OCI-LY7 (cell line): ENCODE results near the gene EYA3. TPM values are rescaled to one million over a fixed set of nuclear protein-coding genes. Genes with fewer than 3 reads are reported as not detected.

Experiments
- BruUV-seq: library from RNA; stranded (reverse); fragments of 400-500 nt; replicated peaks from 2 replicates; lab custom pipeline; 2021; lab: Mats Ljungman, UMichigan
- CTCF ChIA-PET: fragments of 300-600 bp; sonication (Branson Sonifier 250); formaldehyde crosslinking; loops from one replicate; lab custom pipeline; 2022; ENCODE audit warnings: antibody characterized with exemption; ENCODE audit not compliant: unreplicated experiment; lab: Charles Lee
- POLR2A ChIA-PET: fragments of 300-600 bp; sonication (Branson Sonifier 250); formaldehyde crosslinking; loops from one replicate; lab custom pipeline; 2022; ENCODE audit warnings: antibody characterized with exemption; lab: Charles Lee
- DNase-seq: peaks from one replicate; pipeline ENCODE4 v3.0.0-alpha.2; 2015; ENCODE audit warnings: low spot score
- H2AFZ ChIP-seq: fragments of 200-600 bp; sonication (generic), shearing (Covaris generic); 2 replicates; pipeline ENCODE4 v1.6.1; 2014; ENCODE audit warnings: mild to moderate bottlenecking, antibody characterized with exemption, low read length, moderate library complexity
- H3K27ac ChIP-seq: fragments of 200-600 bp; sonication (generic); 2 replicates; pipeline ENCODE4 v1.5.1; 2014; ENCODE audit warnings: mixed run types, low read depth, mild to moderate bottlenecking, moderate library complexity, low read length, inconsistent platforms; ENCODE audit not compliant: poor library complexity, severe bottlenecking
- H3K36me3 ChIP-seq: fragments of 200-600 bp; sonication (generic); 2 replicates; pipeline ENCODE4 v1.6.1; 2014; ENCODE audit warnings: mild to moderate bottlenecking, antibody characterized with exemption, low read length, moderate library complexity, mixed read lengths; ENCODE audit not compliant: insufficient read depth
- H3K4me1 ChIP-seq: fragments of 200-600 bp; sonication (generic); 2 replicates; pipeline ENCODE4 v1.5.1; 2014; ENCODE audit warnings: mild to moderate bottlenecking, low read length; ENCODE audit not compliant: insufficient read depth, poor library complexity, severe bottlenecking
- H3K4me2 ChIP-seq: fragments of 200-600 bp; sonication (generic); 2 replicates; pipeline ENCODE4 v1.6.1; 2014; ENCODE audit warnings: mild to moderate bottlenecking, low read length
- H3K4me3 ChIP-seq: fragments of 200-600 bp; sonication (generic); 2 replicates; pipeline ENCODE4 v1.5.1; 2014; ENCODE audit warnings: mild to moderate bottlenecking, low read depth, low read length; ENCODE audit not compliant: poor library complexity, severe bottlenecking
- H3K79me2 ChIP-seq: fragments of 200-600 bp; sonication (generic); 2 replicates; pipeline ENCODE4 v1.6.1; 2016; ENCODE audit warnings: low read depth, mild to moderate bottlenecking, low read length, moderate library complexity, mixed read lengths; ENCODE audit not compliant: insufficient read depth
- H3K9me2 ChIP-seq: fragments of 200-600 bp; sonication (generic); 2 replicates; pipeline ENCODE4 v1.6.1; 2016; ENCODE audit warnings: mild to moderate bottlenecking, low read length, mixed read lengths; ENCODE audit not compliant: insufficient read depth
- H3K9me3 ChIP-seq: fragments of 200-600 bp; sonication (generic); 2 replicates; pipeline ENCODE4 v1.6.1; 2014; ENCODE audit warnings: mild to moderate bottlenecking, mixed run types, low read length, mixed read lengths
- H4K20me1 ChIP-seq: fragments of 200-600 bp; sonication (generic); 2 replicates; pipeline ENCODE4 v1.6.1; 2014; ENCODE audit warnings: mild to moderate bottlenecking, antibody characterized with exemption, low read length, moderate library complexity, mixed read lengths; ENCODE audit not compliant: insufficient read depth
- EZH2phosphoT487 ChIP-seq: fragments of 200-600 bp; sonication (generic); IDR thresholded peaks from 2 replicates; pipeline ENCODE4 v1.6.1; 2018; ENCODE audit warnings: low read depth, borderline replicate concordance, mild to moderate bottlenecking, mixed run types, antibody characterized with exemption, low read length, moderate library complexity, mixed read lengths
- intact Hi-C: fragments of 100-400 bp; cut with micrococcal nuclease; formaldehyde crosslinking; loops from one replicate; pipeline ENCODE4 v1.10.0; 2022; ENCODE audit not compliant: unreplicated experiment
- total RNA-seq, 2 experiments: library from RNA; depleted of rRNA in 1 of 2; stranded (reverse); fragments of >200 nt in 1 of 2; shearing (Covaris generic) in 1 of 2; gene quantifications; 2 replicates each; pipeline ENCODE4 v1.2.3, GENCODE V29; 2014 to 2022
- TF ChIP-seq, protein P1 (sequence below): fragments of 200-600 bp; sonication (generic); conservative IDR thresholded peaks from 2 replicates; pipeline ENCODE4 v1.5.1; 2014; ENCODE audit warnings: mild to moderate bottlenecking, antibody characterized with exemption, low read length, moderate library complexity, mixed read lengths

The EYA3 gene
- total RNA-seq, 2 experiments from 2014 or later: 29.0 to 114 TPM

DNA sequence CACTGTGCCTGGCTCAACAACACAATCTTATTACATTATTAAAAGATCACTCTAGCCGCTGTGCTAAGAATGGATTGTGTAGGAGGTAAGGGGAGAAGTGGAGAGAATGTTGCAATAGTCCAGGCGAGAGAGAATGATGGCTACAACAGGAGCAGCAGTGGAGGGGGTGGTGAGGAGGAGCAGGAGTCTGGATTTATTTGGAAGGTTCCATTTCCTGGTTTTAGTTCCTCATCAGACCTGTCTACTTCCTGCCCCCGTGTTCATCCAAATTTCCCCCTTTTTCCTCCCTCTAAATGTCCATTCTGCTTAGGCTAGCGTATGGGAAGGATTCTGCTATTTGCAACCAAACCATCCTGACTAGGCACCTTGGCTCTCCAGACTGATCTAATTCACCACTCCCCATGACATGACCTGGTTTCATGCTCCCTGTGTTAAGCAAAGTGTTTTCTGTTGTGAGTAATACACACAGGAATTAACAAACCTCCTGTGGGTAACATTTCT is 35.1 kb upstream of the EYA3 start:
- no peak for DNase-seq
- Histone ChIP-seq H3K79me2 (no peaks in the 10 kb centered on the region), H3K4me1 (peaks cover 38% of the 10 kb centered on the region), H3K9me2 (no peaks in the 10 kb centered on the region), H3K36me3 (no peaks in the 10 kb centered on the region), H4K20me1 (no peaks in the 10 kb centered on the region), H3K4me3 (peak overlapping the region; percentile 6), H3K27ac (no peak overlapping the region), H2AFZ (peak overlapping the region; percentile 91), H3K4me2 (peak overlapping the region; percentile 54), H3K9me3 (no peaks in the 10 kb centered on the region)
- ChIA-PET CTCF (no interaction called here), POLR2A (interaction anchor here (0.8 kb wide), 1 partner anchor 12 kb away, joined by 3 read pairs; no protein-coding TSS in a partner anchor)
- TF ChIP-seq EZH2phosphoT487: no peak
- TF ChIP-seq, protein P1, sequence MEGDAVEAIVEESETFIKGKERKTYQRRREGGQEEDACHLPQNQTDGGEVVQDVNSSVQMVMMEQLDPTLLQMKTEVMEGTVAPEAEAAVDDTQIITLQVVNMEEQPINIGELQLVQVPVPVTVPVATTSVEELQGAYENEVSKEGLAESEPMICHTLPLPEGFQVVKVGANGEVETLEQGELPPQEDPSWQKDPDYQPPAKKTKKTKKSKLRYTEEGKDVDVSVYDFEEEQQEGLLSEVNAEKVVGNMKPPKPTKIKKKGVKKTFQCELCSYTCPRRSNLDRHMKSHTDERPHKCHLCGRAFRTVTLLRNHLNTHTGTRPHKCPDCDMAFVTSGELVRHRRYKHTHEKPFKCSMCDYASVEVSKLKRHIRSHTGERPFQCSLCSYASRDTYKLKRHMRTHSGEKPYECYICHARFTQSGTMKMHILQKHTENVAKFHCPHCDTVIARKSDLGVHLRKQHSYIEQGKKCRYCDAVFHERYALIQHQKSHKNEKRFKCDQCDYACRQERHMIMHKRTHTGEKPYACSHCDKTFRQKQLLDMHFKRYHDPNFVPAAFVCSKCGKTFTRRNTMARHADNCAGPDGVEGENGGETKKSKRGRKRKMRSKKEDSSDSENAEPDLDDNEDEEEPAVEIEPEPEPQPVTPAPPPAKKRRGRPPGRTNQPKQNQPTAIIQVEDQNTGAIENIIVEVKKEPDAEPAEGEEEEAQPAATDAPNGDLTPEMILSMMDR: no peak
- BruUV-seq: no TSS peak
- intact Hi-C loops: no loop called here

- CTCF ChIA-PET: no interaction called here
- POLR2A ChIA-PET: interaction anchor here (0.6 to 0.8 kb wide), 3 partner anchors 22 to 144 kb away, joined by 3 to 5 read pairs (median 4); no protein-coding TSS in a partner anchor
- BruUV-seq: no TSS peak
Measured at GRCh38 chr1:28122183-28122582, 33.8 kb upstream of the EYA3 start.

DNA sequence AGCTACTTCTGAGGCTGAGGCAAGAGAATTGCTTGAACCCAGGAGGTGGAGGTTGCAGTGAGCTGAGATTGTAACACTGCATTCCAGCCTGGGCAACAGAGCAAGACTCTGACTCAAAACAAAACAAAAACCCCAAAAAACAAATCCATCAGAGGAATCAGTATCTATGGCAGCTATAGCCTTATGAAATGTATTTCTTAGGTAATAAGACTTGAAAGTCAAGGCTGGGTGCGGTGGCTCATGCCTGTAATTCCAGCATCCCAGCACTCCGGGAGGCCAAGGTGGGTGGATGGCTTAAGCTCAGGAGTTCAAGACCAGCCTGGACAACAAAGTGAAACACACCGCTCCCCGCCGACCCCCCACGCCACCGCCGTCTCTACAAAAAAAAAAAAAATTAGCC is 31.1 kb upstream of the EYA3 start:
- BruUV-seq: no TSS peak
- Histone ChIP-seq H3K4me1 (peaks cover 21% of the 10 kb centered on the region), H3K79me2 (no peaks in the 10 kb centered on the region), H3K9me2 (no peaks in the 10 kb centered on the region), H3K36me3 (no peaks in the 10 kb centered on the region), H3K9me3 (no peaks in the 10 kb centered on the region), H2AFZ (no peak overlapping the region), H3K27ac (no peak overlapping the region), H3K4me2 (no peak overlapping the region), H4K20me1 (no peaks in the 10 kb centered on the region), H3K4me3 (no peak overlapping the region)
- POLR2A ChIA-PET: interaction anchor here (0.6 to 1.6 kb wide), 3 partner anchors 15 to 87 kb away, joined by 3 to 5 read pairs (median 3); no protein-coding TSS in a partner anchor
- TF ChIP-seq EZH2phosphoT487: no peak
- TF ChIP-seq, protein P1: no peak
- intact Hi-C loops: no loop called here
- CTCF ChIA-PET: interaction anchor here (0.6 kb wide), 1 partner anchor 28 kb away, joined by 3 read pairs; no protein-coding TSS in a partner anchor
- no peak for DNase-seq

More at GRCh38 chr1:28122183-28122582, 33.8 kb upstream of the EYA3 start:
- H3K9me2 ChIP-seq: no peaks in the 10 kb centered on the region
- DNase-seq: no peak
- H4K20me1 ChIP-seq: no peaks in the 10 kb centered on the region
- H3K9me3 ChIP-seq: no peaks in the 10 kb centered on the region
- no peak overlapping the region for H2AFZ ChIP-seq
- no peak overlapping the region for H3K27ac ChIP-seq
- TF ChIP-seq, protein P1: no peak
- TF ChIP-seq EZH2phosphoT487: no peak
- H3K4me3 ChIP-seq: no peak overlapping the region
- H3K36me3 ChIP-seq: no peaks in the 10 kb centered on the region
- peaks cover 25% of the 10 kb centered on the region for H3K4me1 ChIP-seq
- H3K4me2 ChIP-seq: no peak overlapping the region
- intact Hi-C loops: no loop called here
- no peaks in the 10 kb centered on the region for H3K79me2 ChIP-seq
